CD4-positive, alpha-beta T cell (primary cell): ENCODE measurements around the gene WASF1. TPM values are rescaled to one million over a fixed set of nuclear protein-coding genes. Genes with fewer than 3 reads are reported as not detected.

ENCODE experiments used
- ATAC-seq: fragments of 200-7000 bp; cut with Tn5 transposase; one replicate; pipeline ENCODE4 v1.10.0; 2022; ENCODE audit warnings: mild to moderate bottlenecking; ENCODE audit not compliant: poor library complexity
- CTCF ChIA-PET: fragments of 350-600 bp; sonication (Branson Sonifier 250); formaldehyde crosslinking; loops from one replicate; lab custom pipeline; 2021; ENCODE audit warnings: antibody characterized with exemption, inconsistent platforms; lab: Charles Lee
- POLR2A ChIA-PET: fragments of 350-600 bp; sonication (Branson Sonifier 250); formaldehyde crosslinking; loops from one replicate; lab custom pipeline; 2021; ENCODE audit warnings: antibody characterized with exemption, inconsistent platforms; lab: Charles Lee
- DNase-seq, 14 experiments: peaks; one replicate each; pipeline ENCODE4 v3.0.0-alpha.2; 2013 to 2020; ENCODE audit warnings: mixed read lengths in 2 of 14
- H3K27ac ChIP-seq, 2 donors: one replicate each; pipeline versions ENCODE4 v1.5.1 to v1.7.0; 2013; ENCODE audit warnings: low read length in 2 of 2, low read depth in 1 of 2, mild to moderate bottlenecking in 1 of 2
- H3K27me3 ChIP-seq, 2 experiments: 1 replicate in 1 of 2; 2 replicates in 1 of 2; pipeline versions ENCODE4 v1.6.1 to v1.7.0; 2013; ENCODE audit warnings: low read length in 2 of 2, control low read depth in 1 of 2, mild to moderate bottlenecking in 1 of 2, moderate library complexity in 1 of 2; ENCODE audit not compliant: insufficient read depth in 2 of 2, control insufficient read depth in 1 of 2
- H3K36me3 ChIP-seq: one replicate; pipeline ENCODE4 v1.6.1; 2013; ENCODE audit warnings: low read length, control low read depth; ENCODE audit not compliant: insufficient read depth
- H3K4me1 ChIP-seq: one replicate; pipeline ENCODE4 v1.6.1; 2013; ENCODE audit warnings: low read length, control low read depth; ENCODE audit not compliant: insufficient read depth
- H3K4me3 ChIP-seq: one replicate; pipeline ENCODE4 v1.5.1; 2013; ENCODE audit warnings: mild to moderate bottlenecking, low read length, moderate library complexity
- H3K9me3 ChIP-seq, 2 experiments: 1 replicate in 1 of 2; 2 replicates in 1 of 2; pipeline versions ENCODE4 v1.6.1 to v1.7.0; 2013; ENCODE audit warnings: low read length in 2 of 2, mild to moderate bottlenecking in 2 of 2, control low read depth in 1 of 2, moderate library complexity in 1 of 2; ENCODE audit not compliant: control insufficient read depth in 1 of 2, insufficient read depth in 1 of 2
- H3K27ac Mint-ChIP-seq: one replicate; pipeline ENCODE4 v1.8.0; 2020; ENCODE audit warnings: mixed read lengths
- H3K27me3 Mint-ChIP-seq: one replicate; pipeline ENCODE4 v1.8.0; 2021; ENCODE audit warnings: mixed read lengths
- H3K36me3 Mint-ChIP-seq: one replicate; pipeline ENCODE4 v1.8.0; 2021; ENCODE audit warnings: low read depth, mixed read lengths
- H3K4me1 Mint-ChIP-seq: one replicate; pipeline ENCODE4 v1.8.0; 2021; ENCODE audit warnings: low read depth, mixed read lengths
- H3K4me3 Mint-ChIP-seq: one replicate; pipeline ENCODE4 v1.8.0; 2020; ENCODE audit warnings: mild to moderate bottlenecking, mixed read lengths
- H3K9me3 Mint-ChIP-seq: one replicate; pipeline ENCODE4 v1.8.0; 2020; ENCODE audit warnings: mixed read lengths
- CTCF ChIP-seq: fragments of 200-600 bp; IDR thresholded peaks from one replicate; pipeline ENCODE4 v1.8.0; 2022; ENCODE audit warnings: antibody characterized with exemption, mild to moderate bottlenecking
- intact Hi-C, 2 experiments: fragments of 100-400 bp; cut with DNase I in 1 of 2; cut with micrococcal nuclease in 1 of 2; formaldehyde crosslinking; loops; one replicate each; pipeline versions ENCODE4 v1.15.1 to v1.9.0; 2023 to 2025; cut with DNase I, micrococcal nuclease
- total RNA-seq, 174 experiments: library from RNA in 2 of 174; stranded (reverse) in 2 of 174; gene quantifications; one replicate each; pipeline ENCODE4 v1.2.3 and lab custom pipeline; 2021 to 2026

The WASF1 gene
- total RNA-seq, 2 experiments from 2014 or later: 0.19 to 0.22 TPM

- Histone ChIP-seq H3K27me3 (no peaks in the 10 kb centered on the region), H3K4me1 (no peaks in the 10 kb centered on the region), H3K4me3 (no peak overlapping the region), H3K36me3 (peaks cover 78% of the 10 kb centered on the region), H3K27ac (no peak overlapping the region), H3K9me3 (no peaks in the 10 kb centered on the region)
- H3K9me3 Mint-ChIP-seq: no peaks in the 10 kb centered on the region
- DNase-seq (no peak), ATAC-seq (no peak)
- no peaks in the 10 kb centered on the region for H3K27me3 Mint-ChIP-seq
- TF ChIP-seq CTCF: no peak
- no peak overlapping the region for H3K4me3 Mint-ChIP-seq
- ChIA-PET CTCF (no interaction called here), POLR2A (interaction anchor here (1.0 kb wide), 1 partner anchor 26 kb away, joined by 3 read pairs; no protein-coding TSS in a partner anchor)
- peaks cover 88% of the 10 kb centered on the region for H3K36me3 Mint-ChIP-seq
- H3K4me1 Mint-ChIP-seq: no peaks in the 10 kb centered on the region
- intact Hi-C loops: no loop called here
- no peak overlapping the region for H3K27ac Mint-ChIP-seq
Measured at GRCh38 chr6:110211753-110212152, 32.3 kb upstream of the WASF1 start.

- Histone ChIP-seq H3K27me3 (no peaks in the 10 kb centered on the region), H3K27ac (no peak overlapping the region), H3K36me3 (peaks cover 39% of the 10 kb centered on the region), H3K4me3 (no peak overlapping the region), H3K4me1 (no peaks in the 10 kb centered on the region), H3K9me3 (no peaks in the 10 kb centered on the region)
- no peak for TF ChIP-seq CTCF
- Mint-ChIP-seq H3K27me3 (no peaks in the 10 kb centered on the region), H3K4me1 (peaks cover 6% of the 10 kb centered on the region), H3K27ac (no peak overlapping the region), H3K36me3 (peaks cover 68% of the 10 kb centered on the region), H3K9me3 (no peaks in the 10 kb centered on the region), H3K4me3 (no peak overlapping the region)
- DNase-seq: no peak
- no peak for ATAC-seq
- intact Hi-C loops: no loop called here
- ChIA-PET POLR2A (interaction anchor here (0.8 to 1.0 kb wide), 2 partner anchors 10 to 24 kb away, joined by 3 read pairs; no protein-coding TSS in a partner anchor), CTCF (interaction anchor here (0.8 to 1.6 kb wide), 4 partner anchors 10 to 168 kb away, joined by 3 to 4 read pairs (median 3); no protein-coding TSS in a partner anchor)
Measured at GRCh38 chr6:110207652-110208051, 28.2 kb upstream of the WASF1 start.

- H3K36me3 ChIP-seq: peaks cover 6% of the 10 kb centered on the region
- ChIA-PET CTCF (no interaction called here), POLR2A (no interaction called here)
- no peak for TF ChIP-seq CTCF
- H3K27ac Mint-ChIP-seq: no peak overlapping the region
- no peaks in the 10 kb centered on the region for H3K9me3 Mint-ChIP-seq
- no peaks in the 10 kb centered on the region for H3K27me3 ChIP-seq
- no peaks in the 10 kb centered on the region for H3K27me3 Mint-ChIP-seq
- ATAC-seq (no peak), DNase-seq (no peak)
- no peak overlapping the region for H3K4me3 ChIP-seq
- intact Hi-C loops: no loop called here
- H3K27ac ChIP-seq: no peak overlapping the region
- no peaks in the 10 kb centered on the region for H3K4me1 ChIP-seq
- H3K36me3 Mint-ChIP-seq: peaks cover 49% of the 10 kb centered on the region
- no peak overlapping the region for H3K4me3 Mint-ChIP-seq
- no peaks in the 10 kb centered on the region for H3K9me3 ChIP-seq
- peaks cover 35% of the 10 kb centered on the region for H3K4me1 Mint-ChIP-seq
Measured at GRCh38 chr6:110201151-110201884, 21.8 kb upstream of the WASF1 start.
